B cell (primary cell): ENCODE data around the gene STUM. TPM values are rescaled to one million over a fixed set of nuclear protein-coding genes. Genes with fewer than 3 reads are reported as not detected.

Experiments used
- ATAC-seq: fragments of 200-7000 bp; cut with Tn5 transposase; one replicate; pipeline ENCODE4 v1.10.0; 2021; ENCODE audit warnings: low read depth, mild to moderate bottlenecking, moderate number of reproducible peaks, moderate library complexity
- CTCF ChIA-PET: fragments of 350-600 bp; sonication (Branson Sonifier 250); formaldehyde crosslinking; loops from one replicate; lab custom pipeline; 2021; ENCODE audit warnings: antibody characterized with exemption, inconsistent platforms; lab: Charles Lee
- POLR2A ChIA-PET: fragments of 350-600 bp; sonication (Branson Sonifier 250); formaldehyde crosslinking; loops from one replicate; lab custom pipeline; 2021; ENCODE audit warnings: antibody characterized with exemption; lab: Charles Lee
- DNase-seq: peaks from one replicate; pipeline ENCODE4 v3.0.0; 2013
- H2AFZ ChIP-seq: 2 replicates; pipeline ENCODE4 v1.6.1; 2012; ENCODE audit warnings: mild to moderate bottlenecking, low read depth, low read length; ENCODE audit not compliant: insufficient read depth, poor library complexity, severe bottlenecking
- H3K27ac ChIP-seq, 2 donors: 1 replicate in 1 of 2; 2 replicates in 1 of 2; pipeline ENCODE4 v1.5.1; 2012 to 2013; ENCODE audit warnings: low read length in 2 of 2, mild to moderate bottlenecking in 2 of 2, moderate library complexity in 1 of 2
- H3K27me3 ChIP-seq, 4 experiments: fragments of 200-600 bp in 1 of 4; sonication (generic) in 1 of 4; replicated peaks in 1 of 4; 1 replicate in 2 of 4; 2 replicates in 2 of 4; pipeline versions ENCODE4 v1.6.1 to v1.7.0; 2013 to 2016; ENCODE audit warnings: low read length in 3 of 4, mild to moderate bottlenecking in 2 of 4, mixed read lengths in 1 of 4, moderate library complexity in 1 of 4; ENCODE audit not compliant: insufficient read depth in 4 of 4, control insufficient read depth in 3 of 4; ENCODE audit errors: control extremely low read depth in 1 of 4
- H3K36me3 ChIP-seq, 2 experiments: replicated peaks in 1 of 2; 1 replicate in 1 of 2; 2 replicates in 1 of 2; pipeline versions ENCODE4 v1.6.1 to v1.7.1; 2013; ENCODE audit warnings: low read length in 1 of 2; ENCODE audit not compliant: insufficient read depth in 2 of 2, control insufficient read depth in 1 of 2; ENCODE audit errors: control extremely low read depth in 1 of 2, extremely low read depth in 1 of 2
- H3K4me1 ChIP-seq, 2 donors: fragments of 200-600 bp in 1 of 2; sonication (generic) in 1 of 2; 1 replicate in 1 of 2; 2 replicates in 1 of 2; pipeline versions ENCODE4 v1.5.1 to v1.6.1; 2013 to 2017; ENCODE audit warnings: low read length in 2 of 2; ENCODE audit not compliant: control insufficient read depth in 2 of 2, insufficient read depth in 2 of 2
- H3K4me2 ChIP-seq: replicated peaks from 2 replicates; pipeline ENCODE3; 2012; ENCODE audit warnings: mild to moderate bottlenecking, low read depth, low read length; ENCODE audit not compliant: poor library complexity, severe bottlenecking
- H3K4me3 ChIP-seq, 5 experiments: fragments of 200-600 bp in 1 of 5; sonication (generic) in 1 of 5; 1 replicate in 3 of 5; 2 replicates in 2 of 5; pipeline versions ENCODE4 v1.5.1 to v1.7.0; 2011 to 2016; ENCODE audit warnings: low read length in 4 of 5, mild to moderate bottlenecking in 4 of 5, low read depth in 2 of 5, control low read depth in 1 of 5, moderate library complexity in 1 of 5; ENCODE audit not compliant: insufficient read depth in 1 of 5; ENCODE audit errors: control extremely low read depth in 1 of 5, extremely low read depth in 1 of 5
- H3K79me2 ChIP-seq: fragments of 200-600 bp; sonication (generic); one replicate; pipeline ENCODE4 v1.6.0; 2016; ENCODE audit warnings: low read length; ENCODE audit not compliant: control insufficient read depth, insufficient read depth
- H3K9ac ChIP-seq: fragments of 200-600 bp; sonication (generic); 2 replicates; pipeline ENCODE4 v1.6.1; 2017; ENCODE audit warnings: mild to moderate bottlenecking, low read length, moderate library complexity
- H3K9me3 ChIP-seq, 3 donors: one replicate each; pipeline versions ENCODE4 v1.6.1 to v1.7.1; 2013; ENCODE audit warnings: low read length in 2 of 3; ENCODE audit not compliant: control insufficient read depth in 2 of 3, insufficient read depth in 1 of 3; ENCODE audit errors: control extremely low read depth in 1 of 3
- H4K20me1 ChIP-seq: 2 replicates; pipeline ENCODE4 v1.6.0; 2012; ENCODE audit warnings: mild to moderate bottlenecking, low read length; ENCODE audit not compliant: insufficient read depth, control insufficient read depth, poor library complexity, severe bottlenecking
- H3K27ac Mint-ChIP-seq: one replicate; pipeline ENCODE4 v1.8.0; 2021; ENCODE audit warnings: mixed read lengths
- H3K27me3 Mint-ChIP-seq: one replicate; pipeline ENCODE4 v1.8.0; 2021; ENCODE audit warnings: mixed read lengths
- H3K4me1 Mint-ChIP-seq: one replicate; pipeline ENCODE4 v1.8.0; 2021; ENCODE audit warnings: mixed read lengths
- H3K4me3 Mint-ChIP-seq: one replicate; pipeline ENCODE4 v1.8.0; 2021; ENCODE audit warnings: mixed read lengths
- H3K9me3 Mint-ChIP-seq: one replicate; pipeline ENCODE4 v1.8.0; 2022; ENCODE audit warnings: mixed read lengths; ENCODE audit not compliant: insufficient read depth
- CTCF ChIP-seq: fragments of 200-600 bp; IDR thresholded peaks from one replicate; pipeline ENCODE4 v1.8.0; 2022; ENCODE audit warnings: antibody characterized with exemption, mild to moderate bottlenecking
- EZH2 ChIP-seq: IDR thresholded peaks from 2 replicates; pipeline ENCODE4 v1.6.1; 2012; ENCODE audit warnings: borderline replicate concordance, low read depth, mild to moderate bottlenecking, moderate library complexity, low read length; ENCODE audit not compliant: insufficient read depth, poor library complexity, severe bottlenecking
- WGBS: methylation state at CpG from one replicate; pipeline ENCODE4 v1.1.5; 2013; ENCODE audit warnings: missing lambda C conversion rate; ENCODE audit not compliant: insufficient coverage; 5-methylcytosine and 5-hydroxymethylcytosine counted together
- intact Hi-C: fragments of 100-400 bp; cut with micrococcal nuclease; formaldehyde crosslinking; loops from one replicate; pipeline ENCODE4 v1.10.0; 2022
- polyA plus RNA-seq: library from polyadenylated mRNA; depleted of rRNA; stranded (reverse); fragments of >200 nt; gene quantifications from 2 replicates; pipeline ENCODE4 v1.2.3, GENCODE V29; 2012
- total RNA-seq, 2 donors: library from RNA; stranded (reverse); fragments of 120-200 nt in 1 of 2; gene quantifications; 1 replicate in 1 of 2; 2 replicates in 1 of 2; pipeline versions ENCODE4 v1.2.3 to v1.2.4, GENCODE V29; 2013 to 2022

The STUM gene
- total and polyA plus RNA-seq, 2 donors (not counting 1 experiment from before 2014, with no cell fraction given): 0.12 to 0.69 TPM

GRCh38 chr1:226648421-226648820 lies 99.9 kb downstream of the STUM start:
- Mint-ChIP-seq H3K4me3 (no peak overlapping the region), H3K4me1 (peaks cover 58% of the 10 kb centered on the region), H3K27me3 (no peaks in the 10 kb centered on the region), H3K27ac (no peak overlapping the region), H3K9me3 (no peaks in the 10 kb centered on the region)
- ATAC-seq (no peak), DNase-seq (no peak)
- no peak overlapping the region for H3K4me2 ChIP-seq
- TF ChIP-seq EZH2 (no peak), CTCF (no peak)
- no peak overlapping the region for H3K9ac ChIP-seq
- no peaks in the 10 kb centered on the region for H3K9me3 ChIP-seq
- no peak overlapping the region for H3K27ac ChIP-seq
- H3K27me3 ChIP-seq: no peaks in the 10 kb centered on the region
- 98% methylated on average over 6 of the region's 6 CpGs for WGBS
- ChIA-PET CTCF (interaction anchor here (1.2 to 4.7 kb wide), 5 partner anchors 14 to 180 kb away, joined by 3 to 26 read pairs (median 4); no protein-coding TSS in a partner anchor), POLR2A (no interaction called here)
- no peak overlapping the region for H3K4me3 ChIP-seq
- peaks cover 36% of the 10 kb centered on the region for H4K20me1 ChIP-seq
- peaks cover 75% of the 10 kb centered on the region for H3K79me2 ChIP-seq
- intact Hi-C loops: no loop called here
- peaks cover 4 to 43% of the 10 kb centered on the region in 2 experiments for H3K36me3 ChIP-seq
- H3K4me1 ChIP-seq: peaks cover 29 to 34% of the 10 kb centered on the region in 2 donors
- no peak overlapping the region for H2AFZ ChIP-seq

GRCh38 chr1:226649244-226649643 lies 100.7 kb downstream of the STUM start:
- Histone ChIP-seq H3K4me2 (no peak overlapping the region), H3K79me2 (peaks cover 81% of the 10 kb centered on the region), H3K9ac (no peak overlapping the region), H3K9me3 (no peaks in the 10 kb centered on the region), H3K4me1 (peaks cover 21 to 26% of the 10 kb centered on the region in 2 donors), H4K20me1 (peaks cover 36% of the 10 kb centered on the region), H3K4me3 (no peak overlapping the region), H3K36me3 (peaks cover 4 to 43% of the 10 kb centered on the region in 2 experiments), H3K27me3 (no peaks in the 10 kb centered on the region), H3K27ac (no peak overlapping the region), H2AFZ (no peak overlapping the region)
- ChIA-PET CTCF (interaction anchor here (0.8 to 4.7 kb wide), 9 partner anchors 14 to 179 kb away, joined by 3 to 26 read pairs (median 4); no protein-coding TSS in a partner anchor), POLR2A (no interaction called here)
- H3K27ac Mint-ChIP-seq: peak overlapping the region; percentile 50
- ATAC-seq (no peak), DNase-seq (no peak)
- TF ChIP-seq EZH2 (no peak), CTCF (no peak)
- no peaks in the 10 kb centered on the region for H3K9me3 Mint-ChIP-seq
- H3K27me3 Mint-ChIP-seq: no peaks in the 10 kb centered on the region
- WGBS: 97% methylated on average over 8 of the region's 8 CpGs
- H3K4me3 Mint-ChIP-seq: no peak overlapping the region
- intact Hi-C loops: no loop called here
- H3K4me1 Mint-ChIP-seq: peaks cover 50% of the 10 kb centered on the region
